Measurements from ENCODE around the gene COL27A1.

GRCh38 chr9:114240647-114241558 lies 85.6 kb downstream of the COL27A1 start:
- TF ChIP-seq CTCF (IDR thresholded peaks at IDR 0.05), result no peak
- no peak for TF ChIP-seq EZH2 (IDR thresholded peaks at IDR 0.05; ENCODE audit: borderline replicate concordance, insufficient read depth, low read depth, low read length, poor library complexity, severe bottlenecking)
